ENCODE measurements around the gene MAPT. TPM values are rescaled to one million over a fixed set of nuclear protein-coding genes. Genes with fewer than 3 reads are reported as not detected.

The MAPT gene
- total and polyA plus RNA-seq, 4 donors: 0.27 to 3.8 (median 1.8) TPM

DNA sequence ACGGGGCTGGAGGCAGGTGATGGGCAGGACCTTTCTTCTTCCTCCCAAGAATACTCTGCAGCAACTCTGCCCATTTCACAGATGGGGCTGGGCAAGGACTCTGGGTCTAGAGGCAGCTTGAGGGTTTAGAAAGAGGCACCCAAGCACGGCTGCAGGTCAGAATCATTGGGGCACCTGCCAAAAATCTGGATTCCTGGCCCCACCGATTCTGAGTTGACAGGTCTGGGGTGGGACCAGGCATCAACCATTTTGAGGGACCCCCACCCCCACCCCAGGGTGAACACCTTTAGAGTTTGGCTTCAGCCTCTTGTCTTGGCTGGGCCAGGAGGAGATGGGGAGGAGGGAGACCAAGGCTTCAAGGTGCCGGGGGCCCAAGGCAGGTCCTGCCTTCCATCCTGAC is 44.3 kb upstream of the MAPT start:
- Histone ChIP-seq H3K4me1 (ENCODE audit: control insufficient read depth in 5 of 5, insufficient read depth in 5 of 5, low read length in 5 of 5) (no peaks in the 10 kb centered on the region), H3K4me3 (no peak overlapping the region), H3K9ac (ENCODE audit: insufficient read depth in 1 of 2, low read length in 2 of 2) (no peak overlapping the region), H3K9me3 (ENCODE audit: control insufficient read depth in 4 of 4, insufficient read depth in 3 of 4, low read length in 3 of 4) (peaks cover 0 to 4% (median 0%) of the 10 kb centered on the region in 4 donors), H3K27ac (ENCODE audit: low read depth in 1 of 2, low read length in 1 of 2) (no peak overlapping the region), H3K36me3 (ENCODE audit: control insufficient read depth in 4 of 4, insufficient read depth in 4 of 4, low read length in 4 of 4) (no peaks in the 10 kb centered on the region), H3K27me3 (ENCODE audit: control insufficient read depth in 3 of 3, insufficient read depth in 3 of 3, low read length in 2 of 3) (peaks cover 0 to 9% (median 4%) of the 10 kb centered on the region in 3 donors)
- no peak for DNase-seq
- TF ChIP-seq, protein P1, sequence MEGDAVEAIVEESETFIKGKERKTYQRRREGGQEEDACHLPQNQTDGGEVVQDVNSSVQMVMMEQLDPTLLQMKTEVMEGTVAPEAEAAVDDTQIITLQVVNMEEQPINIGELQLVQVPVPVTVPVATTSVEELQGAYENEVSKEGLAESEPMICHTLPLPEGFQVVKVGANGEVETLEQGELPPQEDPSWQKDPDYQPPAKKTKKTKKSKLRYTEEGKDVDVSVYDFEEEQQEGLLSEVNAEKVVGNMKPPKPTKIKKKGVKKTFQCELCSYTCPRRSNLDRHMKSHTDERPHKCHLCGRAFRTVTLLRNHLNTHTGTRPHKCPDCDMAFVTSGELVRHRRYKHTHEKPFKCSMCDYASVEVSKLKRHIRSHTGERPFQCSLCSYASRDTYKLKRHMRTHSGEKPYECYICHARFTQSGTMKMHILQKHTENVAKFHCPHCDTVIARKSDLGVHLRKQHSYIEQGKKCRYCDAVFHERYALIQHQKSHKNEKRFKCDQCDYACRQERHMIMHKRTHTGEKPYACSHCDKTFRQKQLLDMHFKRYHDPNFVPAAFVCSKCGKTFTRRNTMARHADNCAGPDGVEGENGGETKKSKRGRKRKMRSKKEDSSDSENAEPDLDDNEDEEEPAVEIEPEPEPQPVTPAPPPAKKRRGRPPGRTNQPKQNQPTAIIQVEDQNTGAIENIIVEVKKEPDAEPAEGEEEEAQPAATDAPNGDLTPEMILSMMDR (IDR thresholded peaks at IDR 0.05; ENCODE audit: control extremely low read depth, extremely low read depth): no peak
- ATAC-seq (ENCODE audit: insufficient read depth, low FRiP score): no peak
- WGBS, 2 donors: 79% methylated on average over 4 of the region's 4 CpGs

- DNase-seq (no peak), ATAC-seq (ENCODE audit: insufficient read depth, low FRiP score) (no peak)
- no peak overlapping the region for H3K4me3 ChIP-seq
- H3K36me3 ChIP-seq (ENCODE audit: control insufficient read depth in 4 of 4, insufficient read depth in 4 of 4, low read length in 4 of 4): no peaks in the 10 kb centered on the region
- TF ChIP-seq, protein P1 (IDR thresholded peaks at IDR 0.05; ENCODE audit: control extremely low read depth, extremely low read depth): no peak
- H3K4me1 ChIP-seq (ENCODE audit: control insufficient read depth in 5 of 5, insufficient read depth in 5 of 5, low read length in 5 of 5): no peaks in the 10 kb centered on the region
- peaks cover 0 to 7% (median 0%) of the 10 kb centered on the region in 4 donors for H3K9me3 ChIP-seq (ENCODE audit: control insufficient read depth in 4 of 4, insufficient read depth in 3 of 4, low read length in 3 of 4)
- peaks cover 0 to 9% (median 4%) of the 10 kb centered on the region in 3 donors for H3K27me3 ChIP-seq (ENCODE audit: control insufficient read depth in 3 of 3, insufficient read depth in 3 of 3, low read length in 2 of 3)
- 86 to 87% methylated on average over 5 of the region's 5 CpGs for WGBS, 2 donors
- no peak overlapping the region for H3K9ac ChIP-seq (ENCODE audit: insufficient read depth in 1 of 2, low read length in 2 of 2)
- no peak overlapping the region for H3K27ac ChIP-seq (ENCODE audit: low read depth in 1 of 2, low read length in 1 of 2)
Observed at GRCh38 chr17:45850468-45850867, 43.9 kb upstream of the MAPT start.

- H3K9me3 ChIP-seq (ENCODE audit: control insufficient read depth in 4 of 4, insufficient read depth in 3 of 4, low read length in 3 of 4): peaks cover 0 to 7% (median 0%) of the 10 kb centered on the region in 4 donors
- peaks cover 0 to 9% (median 4%) of the 10 kb centered on the region in 3 donors for H3K27me3 ChIP-seq (ENCODE audit: control insufficient read depth in 3 of 3, insufficient read depth in 3 of 3, low read length in 2 of 3)
- no peak overlapping the region for H3K27ac ChIP-seq (ENCODE audit: low read depth in 1 of 2, low read length in 1 of 2)
- no peak overlapping the region for H3K4me3 ChIP-seq
- DNase-seq (no peak), ATAC-seq (ENCODE audit: insufficient read depth, low FRiP score) (no peak)
- H3K4me1 ChIP-seq (ENCODE audit: control insufficient read depth in 5 of 5, insufficient read depth in 5 of 5, low read length in 5 of 5): no peaks in the 10 kb centered on the region
- 81 to 91% methylated on average over 6 of the region's 6 CpGs for WGBS, 2 donors
- TF ChIP-seq, protein P1 (IDR thresholded peaks at IDR 0.05; ENCODE audit: control extremely low read depth, extremely low read depth): no peak
- H3K9ac ChIP-seq (ENCODE audit: insufficient read depth in 1 of 2, low read length in 2 of 2): no peak overlapping the region
- no peaks in the 10 kb centered on the region for H3K36me3 ChIP-seq (ENCODE audit: control insufficient read depth in 4 of 4, insufficient read depth in 4 of 4, low read length in 4 of 4)
Observed at GRCh38 chr17:45851022-45851421, 43.3 kb upstream of the MAPT start.

GRCh38 chr17:45851464-45851863 is 42.9 kb upstream of the MAPT start:
- Histone ChIP-seq H3K36me3 (ENCODE audit: control insufficient read depth in 4 of 4, insufficient read depth in 4 of 4, low read length in 4 of 4) (no peaks in the 10 kb centered on the region), H3K4me1 (ENCODE audit: control insufficient read depth in 5 of 5, insufficient read depth in 5 of 5, low read length in 5 of 5) (no peaks in the 10 kb centered on the region), H3K9me3 (ENCODE audit: control insufficient read depth in 4 of 4, insufficient read depth in 3 of 4, low read length in 3 of 4) (peaks cover 0 to 7% (median 0%) of the 10 kb centered on the region in 4 donors), H3K4me3 (no peak overlapping the region), H3K27me3 (ENCODE audit: control insufficient read depth in 3 of 3, insufficient read depth in 3 of 3, low read length in 2 of 3) (peaks cover 0 to 9% (median 4%) of the 10 kb centered on the region in 3 donors), H3K9ac (ENCODE audit: insufficient read depth in 1 of 2, low read length in 2 of 2) (no peak overlapping the region), H3K27ac (ENCODE audit: low read depth in 1 of 2, low read length in 1 of 2) (no peak overlapping the region)
- ATAC-seq (ENCODE audit: insufficient read depth, low FRiP score) (no peak), DNase-seq (no peak)
- 31 to 36% methylated on average over 8 of the region's 8 CpGs for WGBS, 2 donors
- TF ChIP-seq, protein P1 (IDR thresholded peaks at IDR 0.05; ENCODE audit: control extremely low read depth, extremely low read depth): no peak

All from lung (tissue), 12 donors.